ENCODE measurements around the gene HERC5.

HERC5 gene

DNA sequence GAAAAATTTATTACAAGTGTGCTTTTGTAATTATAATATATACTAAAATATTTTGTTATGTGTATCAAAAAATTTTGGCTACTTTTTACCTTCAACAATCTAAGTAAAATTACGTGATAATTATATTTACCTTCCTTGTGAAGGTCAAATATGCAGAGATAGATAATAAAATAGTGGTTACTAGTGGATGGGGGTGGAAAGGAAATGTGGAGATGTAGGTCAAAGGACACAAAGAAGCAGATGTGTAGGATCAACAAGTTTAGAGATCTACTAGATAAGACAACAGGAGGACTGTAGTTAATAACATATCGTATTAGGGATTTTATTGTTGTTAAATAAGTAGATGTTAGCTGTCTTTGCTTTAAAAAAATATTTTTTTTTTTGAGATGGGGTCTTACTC lies 21.3 kb downstream of the HERC5 start (continued):
- TF ChIP-seq, protein P1, sequence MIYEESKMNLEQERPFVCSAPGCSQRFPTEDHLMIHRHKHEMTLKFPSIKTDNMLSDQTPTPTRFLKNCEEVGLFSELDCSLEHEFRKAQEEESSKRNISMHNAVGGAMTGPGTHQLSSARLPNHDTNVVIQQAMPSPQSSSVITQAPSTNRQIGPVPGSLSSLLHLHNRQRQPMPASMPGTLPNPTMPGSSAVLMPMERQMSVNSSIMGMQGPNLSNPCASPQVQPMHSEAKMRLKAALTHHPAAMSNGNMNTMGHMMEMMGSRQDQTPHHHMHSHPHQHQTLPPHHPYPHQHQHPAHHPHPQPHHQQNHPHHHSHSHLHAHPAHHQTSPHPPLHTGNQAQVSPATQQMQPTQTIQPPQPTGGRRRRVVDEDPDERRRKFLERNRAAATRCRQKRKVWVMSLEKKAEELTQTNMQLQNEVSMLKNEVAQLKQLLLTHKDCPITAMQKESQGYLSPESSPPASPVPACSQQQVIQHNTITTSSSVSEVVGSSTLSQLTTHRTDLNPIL (CRISPR knock-in tag; IDR thresholded peaks at IDR 0.05; ENCODE audit: low read depth): no peak
- no peak for TF ChIP-seq ZFP30 (CRISPR knock-in tag; IDR thresholded peaks at IDR 0.05)
- no peak for TF ChIP-seq ZNF8 (CRISPR knock-in tag; IDR thresholded peaks at IDR 0.05)
- TF ChIP-seq SNAI2 (CRISPR knock-in tag; IDR thresholded peaks at IDR 0.05): no peak

DNA sequence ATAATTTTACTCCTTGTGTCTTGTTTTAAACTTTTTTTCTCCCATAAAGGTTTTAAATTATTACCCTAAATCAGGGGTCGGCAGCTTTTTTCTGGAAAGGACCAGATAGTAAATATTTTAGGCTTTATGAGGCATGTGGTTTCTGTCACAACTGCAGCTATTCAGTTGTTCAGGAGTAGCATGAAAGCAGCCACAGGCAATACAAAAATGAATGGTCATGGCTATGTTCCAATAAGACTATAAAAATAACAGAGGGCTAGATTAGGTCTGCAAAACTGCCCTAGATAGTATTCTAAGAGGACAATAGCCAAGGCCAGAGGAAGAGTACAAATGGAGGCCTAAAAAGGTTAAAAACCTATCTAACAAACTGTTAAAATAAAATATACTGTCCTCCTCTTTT lies 24.6 kb downstream of the HERC5 start:
- no peak for TF ChIP-seq ESRRG (CRISPR knock-in tag; IDR thresholded peaks at IDR 0.05)
- no peak for ATAC-seq

DNA sequence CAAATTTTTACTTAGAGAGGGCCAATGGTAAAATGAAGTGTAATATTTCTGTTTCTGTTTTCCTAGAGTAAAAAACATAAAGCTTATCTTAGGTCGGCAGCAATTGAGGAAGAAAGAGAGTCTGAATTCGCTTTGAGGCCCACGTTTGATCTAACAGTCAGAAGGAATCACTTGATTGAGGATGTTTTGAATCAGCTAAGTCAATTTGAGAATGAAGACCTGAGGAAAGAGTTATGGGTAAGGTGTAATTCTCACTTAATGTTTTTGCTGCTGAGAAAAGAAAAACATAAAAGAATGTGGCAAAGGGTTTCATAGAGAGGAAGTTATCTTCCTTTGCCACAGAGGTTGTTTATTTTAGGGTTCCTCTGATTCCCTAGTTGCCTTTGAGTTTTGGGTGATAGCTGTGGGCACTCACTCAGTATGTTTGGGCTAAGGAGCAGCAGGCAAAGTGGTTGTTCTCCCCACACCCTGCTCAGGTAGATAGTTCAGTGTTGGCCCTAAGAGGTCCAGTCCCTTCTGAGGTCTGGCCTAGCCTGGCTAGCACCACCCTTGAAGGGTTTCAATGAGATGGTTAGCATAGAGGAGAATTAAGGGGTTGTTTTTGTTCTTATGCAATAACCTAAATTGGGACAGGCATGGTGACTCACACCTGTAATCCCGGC lies 32.3 kb downstream of the HERC5 start:
- no peak for TF ChIP-seq OSR1 (CRISPR knock-in tag; IDR thresholded peaks at IDR 0.05)
- TF ChIP-seq, protein P2, sequence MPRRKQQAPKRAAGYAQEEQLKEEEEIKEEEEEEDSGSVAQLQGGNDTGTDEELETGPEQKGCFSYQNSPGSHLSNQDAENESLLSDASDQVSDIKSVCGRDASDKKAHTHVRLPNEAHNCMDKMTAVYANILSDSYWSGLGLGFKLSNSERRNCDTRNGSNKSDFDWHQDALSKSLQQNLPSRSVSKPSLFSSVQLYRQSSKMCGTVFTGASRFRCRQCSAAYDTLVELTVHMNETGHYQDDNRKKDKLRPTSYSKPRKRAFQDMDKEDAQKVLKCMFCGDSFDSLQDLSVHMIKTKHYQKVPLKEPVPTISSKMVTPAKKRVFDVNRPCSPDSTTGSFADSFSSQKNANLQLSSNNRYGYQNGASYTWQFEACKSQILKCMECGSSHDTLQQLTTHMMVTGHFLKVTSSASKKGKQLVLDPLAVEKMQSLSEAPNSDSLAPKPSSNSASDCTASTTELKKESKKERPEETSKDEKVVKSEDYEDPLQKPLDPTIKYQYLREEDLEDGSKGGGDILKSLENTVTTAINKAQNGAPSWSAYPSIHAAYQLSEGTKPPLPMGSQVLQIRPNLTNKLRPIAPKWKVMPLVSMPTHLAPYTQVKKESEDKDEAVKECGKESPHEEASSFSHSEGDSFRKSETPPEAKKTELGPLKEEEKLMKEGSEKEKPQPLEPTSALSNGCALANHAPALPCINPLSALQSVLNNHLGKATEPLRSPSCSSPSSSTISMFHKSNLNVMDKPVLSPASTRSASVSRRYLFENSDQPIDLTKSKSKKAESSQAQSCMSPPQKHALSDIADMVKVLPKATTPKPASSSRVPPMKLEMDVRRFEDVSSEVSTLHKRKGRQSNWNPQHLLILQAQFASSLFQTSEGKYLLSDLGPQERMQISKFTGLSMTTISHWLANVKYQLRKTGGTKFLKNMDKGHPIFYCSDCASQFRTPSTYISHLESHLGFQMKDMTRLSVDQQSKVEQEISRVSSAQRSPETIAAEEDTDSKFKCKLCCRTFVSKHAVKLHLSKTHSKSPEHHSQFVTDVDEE (CRISPR knock-in tag; IDR thresholded peaks at IDR 0.05): no peak
- TF ChIP-seq ZC3H10 (CRISPR knock-in tag; IDR thresholded peaks at IDR 0.05): no peak
- no peak for TF ChIP-seq ARNTL (CRISPR knock-in tag; IDR thresholded peaks at IDR 0.05; ENCODE audit: borderline replicate concordance, low read depth)
- TF ChIP-seq CSDC2 (CRISPR knock-in tag; IDR thresholded peaks at IDR 0.05): no peak
- ATAC-seq: no peak

DNA sequence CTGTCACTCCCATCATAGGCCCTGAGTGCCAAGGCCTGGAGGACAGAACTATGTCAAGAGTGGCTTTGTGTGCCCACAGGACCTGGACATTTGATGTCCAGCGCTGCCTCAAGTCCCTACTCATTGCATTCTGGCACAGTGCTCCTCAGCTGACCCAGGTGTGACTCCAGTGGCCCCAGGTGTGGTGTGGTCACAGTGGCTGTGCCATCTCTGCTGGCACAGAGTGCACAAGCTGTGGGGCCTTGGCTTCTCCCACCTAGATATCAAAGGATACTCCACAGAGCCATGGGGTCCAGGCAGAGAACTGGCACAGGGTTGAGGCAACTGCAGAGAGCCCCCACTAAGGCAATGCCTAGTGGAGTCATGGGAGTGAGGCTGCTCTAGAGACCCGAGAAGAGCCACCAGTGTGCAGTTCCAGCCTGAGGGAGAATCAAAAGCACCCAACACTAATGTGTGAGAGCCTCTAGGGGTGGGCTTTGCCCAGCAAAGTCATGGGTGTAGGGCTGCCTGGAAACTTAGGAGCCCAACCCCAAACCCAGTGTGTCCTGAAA lies 41.0 kb downstream of the HERC5 start:
- TF ChIP-seq ZC3H10 (CRISPR knock-in tag; IDR thresholded peaks at IDR 0.05): no peak
- TF ChIP-seq, protein P3, sequence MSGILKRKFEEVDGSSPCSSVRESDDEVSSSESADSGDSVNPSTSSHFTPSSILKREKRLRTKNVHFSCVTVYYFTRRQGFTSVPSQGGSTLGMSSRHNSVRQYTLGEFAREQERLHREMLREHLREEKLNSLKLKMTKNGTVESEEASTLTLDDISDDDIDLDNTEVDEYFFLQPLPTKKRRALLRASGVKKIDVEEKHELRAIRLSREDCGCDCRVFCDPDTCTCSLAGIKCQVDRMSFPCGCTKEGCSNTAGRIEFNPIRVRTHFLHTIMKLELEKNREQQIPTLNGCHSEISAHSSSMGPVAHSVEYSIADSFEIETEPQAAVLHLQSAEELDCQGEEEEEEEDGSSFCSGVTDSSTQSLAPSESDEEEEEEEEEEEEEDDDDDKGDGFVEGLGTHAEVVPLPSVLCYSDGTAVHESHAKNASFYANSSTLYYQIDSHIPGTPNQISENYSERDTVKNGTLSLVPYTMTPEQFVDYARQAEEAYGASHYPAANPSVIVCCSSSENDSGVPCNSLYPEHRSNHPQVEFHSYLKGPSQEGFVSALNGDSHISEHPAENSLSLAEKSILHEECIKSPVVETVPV (CRISPR knock-in tag; IDR thresholded peaks at IDR 0.05): no peak
- no peak for TF ChIP-seq ZFP3 (CRISPR knock-in tag; IDR thresholded peaks at IDR 0.05)
- no peak for TF ChIP-seq ARNTL (CRISPR knock-in tag; IDR thresholded peaks at IDR 0.05; ENCODE audit: borderline replicate concordance, low read depth)
- TF ChIP-seq BACH2 (CRISPR knock-in tag; IDR thresholded peaks at IDR 0.05; ENCODE audit: borderline replicate concordance): no peak
- no peak for TF ChIP-seq TCF4 (CRISPR knock-in tag; IDR thresholded peaks at IDR 0.05; ENCODE audit: borderline replicate concordance)
- TF ChIP-seq, protein P1 (CRISPR knock-in tag; IDR thresholded peaks at IDR 0.05; ENCODE audit: low read depth): no peak
- no peak for TF ChIP-seq ZNF565 (CRISPR knock-in tag; conservative IDR thresholded peaks at IDR 0.05; ENCODE audit: low read depth)
- ATAC-seq: no peak

DNA sequence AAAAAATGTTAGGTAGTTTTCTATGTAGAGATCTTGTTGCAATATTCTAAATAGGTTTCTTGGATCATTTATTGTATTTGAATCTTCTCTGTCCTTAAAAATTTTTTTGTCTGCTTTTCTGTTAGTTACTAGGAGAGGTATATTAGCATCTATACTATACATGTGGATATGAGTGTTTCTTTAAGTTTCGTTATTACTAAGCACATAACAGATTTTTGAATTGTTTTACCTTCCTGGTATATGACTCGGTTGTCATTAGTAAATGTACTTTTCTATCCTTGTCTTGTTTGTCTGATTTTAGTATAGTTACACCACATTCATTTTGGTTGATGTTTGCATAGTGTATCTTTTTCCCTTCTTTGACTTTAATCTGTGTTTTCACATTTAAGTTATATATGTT lies 46.4 kb downstream of the HERC5 start:
- no peak for ATAC-seq
- TF ChIP-seq ISL1 (CRISPR knock-in tag; IDR thresholded peaks at IDR 0.05): no peak
- TF ChIP-seq ESRRG (CRISPR knock-in tag; IDR thresholded peaks at IDR 0.05): no peak
- TF ChIP-seq GLIS3 (CRISPR knock-in tag; IDR thresholded peaks at IDR 0.05): no peak
- no peak for TF ChIP-seq SNAI2 (CRISPR knock-in tag; IDR thresholded peaks at IDR 0.05)
- TF ChIP-seq, protein P2 (CRISPR knock-in tag; IDR thresholded peaks at IDR 0.05): no peak
- TF ChIP-seq ZNF8 (CRISPR knock-in tag; IDR thresholded peaks at IDR 0.05): no peak
- TF ChIP-seq TCF4 (CRISPR knock-in tag; IDR thresholded peaks at IDR 0.05; ENCODE audit: borderline replicate concordance): no peak
- no peak for TF ChIP-seq ZNF565 (CRISPR knock-in tag; conservative IDR thresholded peaks at IDR 0.05; ENCODE audit: low read depth)
- no peak for TF ChIP-seq TOX (CRISPR knock-in tag; IDR thresholded peaks at IDR 0.05; ENCODE audit: borderline replicate concordance)
- TF ChIP-seq, protein P1 (CRISPR knock-in tag; IDR thresholded peaks at IDR 0.05; ENCODE audit: low read depth): no peak
- TF ChIP-seq ZC3H10 (CRISPR knock-in tag; IDR thresholded peaks at IDR 0.05): no peak
- no peak for TF ChIP-seq OSR1 (CRISPR knock-in tag; IDR thresholded peaks at IDR 0.05)
